Pancreas (tissue), 10 donors: Measurements from ENCODE around the gene SMARCA4. TPM values are rescaled to one million over a fixed set of nuclear protein-coding genes. Genes with fewer than 3 reads are reported as not detected.
"Not testable (repeated sequence)": the region's sequence is repeated elsewhere in the genome, so short reads cannot be mapped to it uniquely, and the experiment has no call there.

ENCODE experiments used
- ATAC-seq, 4 donors: fragments of 200-7000 bp; cut with Tn5 transposase; one replicate each; pipeline versions ENCODE4 v1.8.0 to v1.9.1; 2020; ENCODE audit warnings: mild to moderate bottlenecking in 4 of 4, moderate library complexity in 4 of 4
- DNase-seq, 6 donors: peaks; one replicate each; pipeline ENCODE4 v3.0.0-alpha.2; 2020
- FAIRE-seq: peaks from 2 replicates; lab custom pipeline; 2012; peaks lifted over from hg19 to GRCh38; lab: Jason Lieb, UNC
- H3K27ac ChIP-seq, 4 donors: fragments of 200-600 bp; sonication (generic); 1 replicate in 3 of 4; 2 replicates in 1 of 4; pipeline versions ENCODE4 v1.5.0 to v1.8.0; 2020
- H3K27me3 ChIP-seq, 4 donors: fragments of 200-600 bp; one replicate each; pipeline ENCODE4 v1.8.0; 2021
- H3K36me3 ChIP-seq, 3 donors: fragments of 200-600 bp; sonication (generic) in 1 of 3; one replicate each; pipeline versions ENCODE4 v1.5.0 to v1.8.0; 2020 to 2021
- H3K4me1 ChIP-seq, 3 donors: fragments of 200-600 bp; one replicate each; pipeline ENCODE4 v1.8.0; 2021
- H3K4me3 ChIP-seq, 4 donors: fragments of 200-600 bp; sonication (generic) in 2 of 4; one replicate each; pipeline versions ENCODE4 v1.5.0 to v1.8.0; 2020 to 2021
- H3K9me3 ChIP-seq, 4 donors: fragments of 200-600 bp; one replicate each; pipeline ENCODE4 v1.8.0; 2021
- WGBS, 2 donors: extraction: QIAGEN DNeasy Blood & Tissue Kit; methylation state at CpG; one replicate each; pipeline ENCODE4 v1.1.7; 2013; 5-methylcytosine and 5-hydroxymethylcytosine counted together
- intact Hi-C, 3 donors: fragments of 100-400 bp; cut with DNase I; formaldehyde crosslinking; loops; one replicate each; pipeline versions ENCODE4 v1.11.1 to v1.14.2; 2022
- polyA plus RNA-seq, 2 donors: library from polyadenylated mRNA; stranded (reverse); fragments of 200-250 nt; gene quantifications; one replicate each; pipeline ENCODE4 v1.2.3, GENCODE V29; 2013
- total RNA-seq, 6 donors: library from RNA; stranded (reverse); fragmentation: NEBNext Ultra II Directional in 4 of 6; extraction: Animal tissue kit (Norgen Biotek cat#: 25700) in 4 of 6; gene quantifications; one replicate each; pipeline versions ENCODE4 v1.2.1 to v1.2.4, GENCODE V29; 2021 to 2023
- TF ChIP-seq, protein P1 (sequence below), 4 donors: fragments of 200-600 bp; sonication (generic) in 3 of 4; IDR thresholded peaks; one replicate each; pipeline versions ENCODE4 v1.5.0 to v1.8.0; 2021; ENCODE audit warnings: antibody characterized with exemption in 4 of 4
- donor health status: healthy with polysubstance abuse.
- donor health status: DM: no; HTN: no; CAD: no; lungs with moderate emphysema.
- donor health status: DM: no; HTN: no; CAD: no.
- donor health status: control.
- donor health status: control.
- donor health status: Bipolar disorder and iron deficiency.
- donor health status: DM: yes; HTN: yes; CAD: no.
- donor health status: DM: no; HTN: no; CAD: no.
- donor health status: DM: no; HTN: no; CAD: no.
- donor health status: DM: yes; HTN: yes; CAD: no.

The SMARCA4 gene
- total and polyA plus RNA-seq, 8 donors, result 28.7 to 77.8 (median 42.9) TPM

DNA sequence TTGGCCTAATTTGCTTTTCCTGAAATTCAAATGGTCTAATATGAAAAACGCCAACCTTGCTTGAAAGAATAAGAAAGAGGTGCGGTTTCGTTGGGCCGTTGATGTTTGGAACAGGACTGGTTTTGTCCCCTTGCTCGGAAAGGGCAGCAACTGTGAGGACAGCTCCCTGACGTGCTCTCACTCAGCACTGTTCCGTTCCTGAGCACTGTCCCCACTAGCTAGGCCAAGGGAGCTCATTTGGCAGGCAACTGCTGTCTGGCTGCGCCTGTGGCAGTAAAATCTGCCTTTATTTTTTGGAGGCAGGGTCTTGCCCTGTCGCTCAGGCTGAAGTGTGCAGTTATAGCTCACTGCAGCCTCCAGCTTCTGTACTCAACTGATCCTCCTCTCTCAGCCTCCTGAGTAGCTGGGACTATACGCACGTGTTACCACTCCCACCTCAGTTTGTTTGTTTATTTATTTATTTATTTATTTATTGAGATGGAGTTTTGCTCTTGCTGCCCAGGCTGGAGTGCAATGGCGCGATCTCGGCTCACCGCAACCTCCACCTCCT, 132.9 kb downstream of the SMARCA4 start:
- H3K9me3 ChIP-seq, result no peaks in the 10 kb centered on the region
- H3K4me3 ChIP-seq, result no peak overlapping the region
- H3K27ac ChIP-seq, result peak overlapping the region; percentile 82 to 98 (median 96)
- peaks cover 13 to 54% (median 39%) of the 10 kb centered on the region in 3 donors for H3K4me1 ChIP-seq
- no peaks in the 10 kb centered on the region for H3K27me3 ChIP-seq
- DNase-seq (no peak), ATAC-seq (no peak), FAIRE-seq (no peak)
- TF ChIP-seq, protein P1, sequence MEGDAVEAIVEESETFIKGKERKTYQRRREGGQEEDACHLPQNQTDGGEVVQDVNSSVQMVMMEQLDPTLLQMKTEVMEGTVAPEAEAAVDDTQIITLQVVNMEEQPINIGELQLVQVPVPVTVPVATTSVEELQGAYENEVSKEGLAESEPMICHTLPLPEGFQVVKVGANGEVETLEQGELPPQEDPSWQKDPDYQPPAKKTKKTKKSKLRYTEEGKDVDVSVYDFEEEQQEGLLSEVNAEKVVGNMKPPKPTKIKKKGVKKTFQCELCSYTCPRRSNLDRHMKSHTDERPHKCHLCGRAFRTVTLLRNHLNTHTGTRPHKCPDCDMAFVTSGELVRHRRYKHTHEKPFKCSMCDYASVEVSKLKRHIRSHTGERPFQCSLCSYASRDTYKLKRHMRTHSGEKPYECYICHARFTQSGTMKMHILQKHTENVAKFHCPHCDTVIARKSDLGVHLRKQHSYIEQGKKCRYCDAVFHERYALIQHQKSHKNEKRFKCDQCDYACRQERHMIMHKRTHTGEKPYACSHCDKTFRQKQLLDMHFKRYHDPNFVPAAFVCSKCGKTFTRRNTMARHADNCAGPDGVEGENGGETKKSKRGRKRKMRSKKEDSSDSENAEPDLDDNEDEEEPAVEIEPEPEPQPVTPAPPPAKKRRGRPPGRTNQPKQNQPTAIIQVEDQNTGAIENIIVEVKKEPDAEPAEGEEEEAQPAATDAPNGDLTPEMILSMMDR (IDR thresholded peaks at IDR 0.05), result no peak
- WGBS, 2 donors, result 93 to 95% methylated on average over 15 of the region's 15 CpGs
- no peaks in the 10 kb centered on the region for H3K36me3 ChIP-seq
- intact Hi-C loops, result no loop called here

DNA sequence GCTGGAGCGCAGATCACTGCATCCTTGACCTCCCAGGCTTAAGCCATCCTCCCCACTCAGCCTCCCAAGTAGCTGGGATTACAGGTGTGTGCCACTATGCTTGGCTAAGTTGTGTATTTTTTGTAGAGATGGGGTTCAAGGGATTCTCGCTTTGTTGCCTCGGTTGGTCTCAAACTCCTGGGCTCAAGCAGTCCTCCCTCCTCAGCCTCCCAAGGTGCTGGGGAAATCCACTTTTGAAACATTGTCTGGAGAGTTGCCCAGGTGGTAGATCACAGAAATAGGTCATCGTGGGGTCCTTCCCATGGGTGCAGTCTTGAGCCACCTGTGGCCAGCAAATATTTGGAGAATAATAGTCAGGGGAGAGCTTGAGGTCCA, 133.7 kb downstream of the SMARCA4 start:
- 68 to 75% methylated on average over 4 of the region's 4 CpGs for WGBS, 2 donors
- DNase-seq (no peak), FAIRE-seq (no peak), ATAC-seq (no peak)
- TF ChIP-seq, protein P1 (IDR thresholded peaks at IDR 0.05), result no peak
- peaks cover 13 to 52% (median 35%) of the 10 kb centered on the region in 3 donors for H3K4me1 ChIP-seq
- H3K36me3 ChIP-seq, result no peaks in the 10 kb centered on the region
- H3K9me3 ChIP-seq, result no peaks in the 10 kb centered on the region
- no peaks in the 10 kb centered on the region for H3K27me3 ChIP-seq
- H3K4me3 ChIP-seq, result peak overlapping the region in 1 of 4 donors; percentile 15
- peak overlapping the region; percentile 78 to 98 (median 90) for H3K27ac ChIP-seq
- intact Hi-C loops, result no loop called here

DNA sequence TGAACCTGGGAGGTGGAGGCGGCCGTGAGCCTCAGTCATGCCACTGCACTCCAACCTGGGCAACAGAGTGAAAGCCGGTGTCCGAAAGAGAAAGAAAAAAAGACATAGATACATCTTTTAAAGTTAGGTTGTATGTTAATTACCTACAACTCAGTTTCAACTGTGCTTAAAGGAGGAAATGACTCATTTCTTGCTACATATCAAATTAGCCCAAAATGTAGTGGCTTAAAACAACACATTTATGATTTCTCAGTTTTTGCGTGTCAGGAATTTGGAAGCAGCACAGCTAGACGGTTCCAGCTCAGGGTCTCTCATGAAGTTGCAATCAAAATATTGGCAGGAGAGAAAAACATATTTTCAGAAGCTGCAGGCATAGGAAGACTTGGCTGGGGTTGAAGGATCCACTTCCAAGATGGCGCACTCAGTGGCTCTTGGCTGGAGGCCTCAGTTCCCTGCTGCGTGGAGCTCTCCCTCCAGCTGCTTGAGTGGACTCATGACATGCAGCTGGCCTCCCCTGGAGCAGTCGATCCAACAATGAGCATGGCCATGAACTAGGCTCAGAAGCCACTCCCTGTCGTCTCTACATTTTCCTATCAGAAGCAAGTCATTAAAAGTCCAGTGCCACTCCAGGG, 135.5 kb downstream of the SMARCA4 start:
- Histone ChIP-seq H3K4me1 (peaks cover 13 to 50% (median 29%) of the 10 kb centered on the region in 3 donors), H3K4me3 (no peak overlapping the region), H3K27ac (peak overlapping the region in 2 of 4 donors; percentile 97 to 98), H3K9me3 (no peaks in the 10 kb centered on the region), H3K27me3 (no peaks in the 10 kb centered on the region), H3K36me3 (no peaks in the 10 kb centered on the region)
- WGBS, 2 donors, result 71 to 72% methylated on average over 10 of the region's 10 CpGs
- intact Hi-C loops, result no loop called here
- DNase-seq (no peak), ATAC-seq (no peak), FAIRE-seq (no peak)
- TF ChIP-seq, protein P1 (IDR thresholded peaks at IDR 0.05), result no peak

DNA sequence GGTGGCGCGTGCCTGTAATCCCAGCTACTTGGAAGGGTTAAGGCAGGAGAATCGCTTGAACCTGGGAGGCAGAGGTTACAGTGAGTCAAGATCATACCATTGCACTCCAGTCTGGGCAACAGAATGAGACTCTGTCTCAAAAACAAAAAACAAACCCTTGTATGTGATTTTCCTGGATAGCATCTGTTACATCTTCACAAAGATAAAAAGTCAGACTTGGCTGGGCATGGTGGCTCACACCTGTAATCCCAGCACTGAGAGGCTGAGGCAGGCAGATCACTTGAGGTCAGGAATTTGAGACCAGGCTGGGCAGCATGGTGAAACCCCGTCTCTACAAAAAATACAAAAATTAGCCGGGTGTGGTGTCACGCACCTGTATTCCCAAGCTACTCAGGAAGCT, 136.5 kb downstream of the SMARCA4 start:
- H3K9me3 ChIP-seq, H3K27ac ChIP-seq, DNase-seq, FAIRE-seq, intact Hi-C loops, H3K27me3 ChIP-seq, ATAC-seq, H3K36me3 ChIP-seq, H3K4me3 ChIP-seq: not testable (repeated sequence)
- peaks cover 13 to 40% (median 20%) of the 10 kb centered on the region in 3 donors for H3K4me1 ChIP-seq
- WGBS, 2 donors, result 92 to 93% methylated on average over 6 of the region's 6 CpGs

DNA sequence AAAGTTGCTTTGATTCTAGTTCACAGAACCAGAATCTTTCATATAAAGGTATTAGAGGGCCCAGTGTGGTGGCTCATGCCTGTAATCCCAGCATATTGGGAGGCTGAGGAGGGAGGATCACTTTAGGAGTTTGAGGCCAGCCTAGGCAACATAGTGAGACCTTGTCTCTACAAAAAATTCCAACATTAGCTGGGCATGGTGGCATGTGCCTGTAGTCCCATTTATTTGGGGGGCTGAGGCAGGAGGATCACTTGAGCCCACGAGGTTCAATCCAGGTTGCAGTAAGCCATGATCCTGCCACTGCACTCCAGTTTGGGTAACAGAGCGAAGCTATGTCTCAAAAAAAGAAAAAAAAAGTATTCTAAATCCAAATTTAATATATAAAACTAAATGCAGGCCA, 137.5 kb downstream of the SMARCA4 start:
- Histone ChIP-seq H3K4me3 (no peak overlapping the region), H3K27me3 (no peaks in the 10 kb centered on the region), H3K36me3 (peaks cover 6 to 12% (median 9%) of the 10 kb centered on the region in 3 donors), H3K9me3 (no peaks in the 10 kb centered on the region), H3K27ac (no peak overlapping the region), H3K4me1 (peaks cover 10 to 31% (median 13%) of the 10 kb centered on the region in 3 donors)
- TF ChIP-seq, protein P1 (IDR thresholded peaks at IDR 0.05), result no peak
- no peak for DNase-seq
- no peak for ATAC-seq
- intact Hi-C loops, result no loop called here
- 96 to 98% methylated on average over 2 of the region's 2 CpGs for WGBS, 2 donors
- no peak for FAIRE-seq
